Measurements from ENCODE around the gene EXOSC7. TPM values are rescaled to one million over a fixed set of nuclear protein-coding genes. Genes with fewer than 3 reads are reported as not detected.

The EXOSC7 gene
- total RNA-seq, 2 experiments from 2014 or later: 28.1 to 28.4 TPM

- intact Hi-C loops (cut with DNase I, micrococcal nuclease): no loop called here
- ChIA-PET POLR2A (no interaction called here), CTCF (no interaction called here)
- no peaks in the 10 kb centered on the region for H3K9me3 ChIP-seq (ENCODE audit: control insufficient read depth in 1 of 2, insufficient read depth in 1 of 2, low read length in 2 of 2)
- Mint-ChIP-seq H3K9me3 (no peaks in the 10 kb centered on the region), H3K27ac (no peak overlapping the region), H3K27me3 (no peaks in the 10 kb centered on the region), H3K4me3 (no peak overlapping the region), H3K36me3 (ENCODE audit: low read depth) (peaks cover 86% of the 10 kb centered on the region), H3K4me1 (ENCODE audit: low read depth) (no peaks in the 10 kb centered on the region)
- H3K27me3 ChIP-seq (ENCODE audit: control insufficient read depth in 1 of 2, insufficient read depth in 2 of 2, low read length in 2 of 2): no peaks in the 10 kb centered on the region
- H3K4me3 ChIP-seq (ENCODE audit: low read length): no peak overlapping the region
- ATAC-seq (ENCODE audit: poor library complexity) (no peak), DNase-seq (no peak)
- H3K36me3 ChIP-seq (ENCODE audit: insufficient read depth, low read length): peaks cover 80% of the 10 kb centered on the region
- no peaks in the 10 kb centered on the region for H3K4me1 ChIP-seq (ENCODE audit: insufficient read depth, low read length)
- H3K27ac ChIP-seq (ENCODE audit: low read depth in 1 of 2, low read length in 2 of 2): no peak overlapping the region
- TF ChIP-seq, protein P1, sequence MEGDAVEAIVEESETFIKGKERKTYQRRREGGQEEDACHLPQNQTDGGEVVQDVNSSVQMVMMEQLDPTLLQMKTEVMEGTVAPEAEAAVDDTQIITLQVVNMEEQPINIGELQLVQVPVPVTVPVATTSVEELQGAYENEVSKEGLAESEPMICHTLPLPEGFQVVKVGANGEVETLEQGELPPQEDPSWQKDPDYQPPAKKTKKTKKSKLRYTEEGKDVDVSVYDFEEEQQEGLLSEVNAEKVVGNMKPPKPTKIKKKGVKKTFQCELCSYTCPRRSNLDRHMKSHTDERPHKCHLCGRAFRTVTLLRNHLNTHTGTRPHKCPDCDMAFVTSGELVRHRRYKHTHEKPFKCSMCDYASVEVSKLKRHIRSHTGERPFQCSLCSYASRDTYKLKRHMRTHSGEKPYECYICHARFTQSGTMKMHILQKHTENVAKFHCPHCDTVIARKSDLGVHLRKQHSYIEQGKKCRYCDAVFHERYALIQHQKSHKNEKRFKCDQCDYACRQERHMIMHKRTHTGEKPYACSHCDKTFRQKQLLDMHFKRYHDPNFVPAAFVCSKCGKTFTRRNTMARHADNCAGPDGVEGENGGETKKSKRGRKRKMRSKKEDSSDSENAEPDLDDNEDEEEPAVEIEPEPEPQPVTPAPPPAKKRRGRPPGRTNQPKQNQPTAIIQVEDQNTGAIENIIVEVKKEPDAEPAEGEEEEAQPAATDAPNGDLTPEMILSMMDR (IDR thresholded peaks at IDR 0.05): no peak
Measured at GRCh38 chr3:44929782-44930181, 46.3 kb upstream of the EXOSC7 start.

- peaks cover 77% of the 10 kb centered on the region for H3K36me3 ChIP-seq (ENCODE audit: insufficient read depth, low read length)
- no peaks in the 10 kb centered on the region for H3K4me1 ChIP-seq (ENCODE audit: insufficient read depth, low read length)
- ATAC-seq (ENCODE audit: poor library complexity) (no peak), DNase-seq (no peak)
- intact Hi-C loops (cut with DNase I, micrococcal nuclease): no loop called here
- Mint-ChIP-seq H3K27ac (no peak overlapping the region), H3K36me3 (ENCODE audit: low read depth) (peaks cover 81% of the 10 kb centered on the region), H3K4me3 (no peak overlapping the region), H3K4me1 (ENCODE audit: low read depth) (peaks cover 2% of the 10 kb centered on the region), H3K9me3 (no peaks in the 10 kb centered on the region), H3K27me3 (no peaks in the 10 kb centered on the region)
- no peak overlapping the region for H3K4me3 ChIP-seq (ENCODE audit: low read length)
- TF ChIP-seq, protein P1 (IDR thresholded peaks at IDR 0.05): no peak
- no peak overlapping the region for H3K27ac ChIP-seq (ENCODE audit: low read depth in 1 of 2, low read length in 2 of 2)
- ChIA-PET POLR2A (no interaction called here), CTCF (no interaction called here)
- no peaks in the 10 kb centered on the region for H3K27me3 ChIP-seq (ENCODE audit: control insufficient read depth in 1 of 2, insufficient read depth in 2 of 2, low read length in 2 of 2)
- H3K9me3 ChIP-seq (ENCODE audit: control insufficient read depth in 1 of 2, insufficient read depth in 1 of 2, low read length in 2 of 2): no peaks in the 10 kb centered on the region
Measured at GRCh38 chr3:44930911-44931310, 45.1 kb upstream of the EXOSC7 start.

DNA sequence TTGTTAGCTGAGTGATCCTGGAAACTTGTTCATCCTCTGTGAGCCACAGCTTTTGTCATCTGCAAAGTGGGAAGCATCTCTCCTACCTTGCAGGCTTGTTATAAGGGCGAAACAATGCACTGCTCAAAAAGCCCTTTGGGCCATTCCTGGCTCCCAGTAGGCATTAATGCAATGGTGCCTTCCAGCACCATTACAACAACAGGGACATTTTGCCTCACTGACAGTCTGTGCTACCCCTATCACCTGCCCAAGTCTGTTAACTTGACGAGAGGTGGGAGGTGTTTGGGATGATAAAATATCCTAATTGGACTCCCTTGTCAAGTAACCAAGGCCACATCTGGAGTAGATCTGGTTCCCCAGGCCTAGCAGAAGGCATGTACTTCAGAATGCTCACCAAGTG lies 44.3 kb upstream of the EXOSC7 start:
- no peaks in the 10 kb centered on the region for H3K4me1 ChIP-seq (ENCODE audit: insufficient read depth, low read length)
- H3K27ac ChIP-seq (ENCODE audit: low read depth in 1 of 2, low read length in 2 of 2): no peak overlapping the region
- no peaks in the 10 kb centered on the region for H3K9me3 Mint-ChIP-seq
- H3K4me1 Mint-ChIP-seq (ENCODE audit: low read depth): peaks cover 10% of the 10 kb centered on the region
- DNase-seq (no peak), ATAC-seq (ENCODE audit: poor library complexity) (no peak)
- intact Hi-C loops (cut with DNase I, micrococcal nuclease): no loop called here
- ChIA-PET CTCF (no interaction called here), POLR2A (no interaction called here)
- peaks cover 81% of the 10 kb centered on the region for H3K36me3 Mint-ChIP-seq (ENCODE audit: low read depth)
- TF ChIP-seq, protein P1 (IDR thresholded peaks at IDR 0.05): no peak
- H3K4me3 ChIP-seq (ENCODE audit: low read length): no peak overlapping the region
- H3K36me3 ChIP-seq (ENCODE audit: insufficient read depth, low read length): peaks cover 68% of the 10 kb centered on the region
- no peaks in the 10 kb centered on the region for H3K27me3 ChIP-seq (ENCODE audit: control insufficient read depth in 1 of 2, insufficient read depth in 2 of 2, low read length in 2 of 2)
- H3K4me3 Mint-ChIP-seq: no peak overlapping the region
- H3K9me3 ChIP-seq (ENCODE audit: control insufficient read depth in 1 of 2, insufficient read depth in 1 of 2, low read length in 2 of 2): no peaks in the 10 kb centered on the region
- no peak overlapping the region for H3K27ac Mint-ChIP-seq
- no peaks in the 10 kb centered on the region for H3K27me3 Mint-ChIP-seq
